ENCODE data around the gene ITPRIPL2. TPM values are rescaled to one million over a fixed set of nuclear protein-coding genes. Genes with fewer than 3 reads are reported as not detected.

Gene ITPRIPL2
- total and polyA plus RNA-seq, 2 of the 13 experiments (the other 11 are each of a cell fraction or from before 2014, with no cell fraction given) = 5.9 to 12.6 TPM

DNA sequence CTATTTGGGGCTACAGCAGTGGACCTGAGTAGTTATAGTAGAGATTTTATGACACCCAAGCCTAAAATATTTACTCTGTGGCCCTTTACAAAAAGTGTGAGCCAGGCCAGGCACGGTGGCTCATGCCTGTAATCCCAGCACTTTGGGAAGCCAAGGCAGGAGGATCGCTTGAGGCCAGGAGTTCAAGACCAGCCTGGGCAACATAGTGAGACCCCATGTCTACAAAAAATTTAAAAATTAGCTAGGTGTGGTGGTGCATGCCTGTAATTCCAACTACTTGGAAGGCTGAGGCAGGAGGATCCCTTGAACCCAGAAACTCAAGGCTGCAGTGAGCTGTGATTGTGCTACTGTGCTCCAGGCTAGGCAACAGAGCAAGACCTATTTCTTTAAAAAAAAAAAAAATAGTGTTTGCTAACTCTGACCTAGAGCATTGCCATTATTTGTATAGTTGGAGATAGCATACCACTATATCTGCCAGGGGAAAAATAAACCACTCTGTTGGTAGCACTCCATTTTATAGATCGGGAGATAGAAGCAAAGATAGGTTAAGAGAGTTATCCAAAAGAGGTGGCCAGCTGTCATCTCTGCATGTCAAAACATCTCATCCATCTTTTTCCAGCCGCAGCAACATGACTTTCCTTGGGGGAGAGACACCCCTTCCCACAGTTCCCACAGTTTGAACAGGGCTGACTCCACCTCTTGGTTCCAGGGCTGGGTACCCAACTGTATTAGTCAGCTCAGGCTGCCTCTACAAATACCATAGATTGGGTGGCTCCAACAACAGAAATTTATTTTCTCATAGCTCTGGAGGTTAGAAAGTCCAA lies 3.0 kb upstream of the ITPRIPL2 start (continued):
- TF ChIP-seq, protein P1, sequence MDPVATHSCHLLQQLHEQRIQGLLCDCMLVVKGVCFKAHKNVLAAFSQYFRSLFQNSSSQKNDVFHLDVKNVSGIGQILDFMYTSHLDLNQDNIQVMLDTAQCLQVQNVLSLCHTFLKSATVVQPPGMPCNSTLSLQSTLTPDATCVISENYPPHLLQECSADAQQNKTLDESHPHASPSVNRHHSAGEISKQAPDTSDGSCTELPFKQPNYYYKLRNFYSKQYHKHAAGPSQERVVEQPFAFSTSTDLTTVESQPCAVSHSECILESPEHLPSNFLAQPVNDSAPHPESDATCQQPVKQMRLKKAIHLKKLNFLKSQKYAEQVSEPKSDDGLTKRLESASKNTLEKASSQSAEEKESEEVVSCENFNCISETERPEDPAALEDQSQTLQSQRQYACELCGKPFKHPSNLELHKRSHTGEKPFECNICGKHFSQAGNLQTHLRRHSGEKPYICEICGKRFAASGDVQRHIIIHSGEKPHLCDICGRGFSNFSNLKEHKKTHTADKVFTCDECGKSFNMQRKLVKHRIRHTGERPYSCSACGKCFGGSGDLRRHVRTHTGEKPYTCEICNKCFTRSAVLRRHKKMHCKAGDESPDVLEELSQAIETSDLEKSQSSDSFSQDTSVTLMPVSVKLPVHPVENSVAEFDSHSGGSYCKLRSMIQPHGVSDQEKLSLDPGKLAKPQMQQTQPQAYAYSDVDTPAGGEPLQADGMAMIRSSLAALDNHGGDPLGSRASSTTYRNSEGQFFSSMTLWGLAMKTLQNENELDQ (CRISPR knock-in tag; IDR thresholded peaks at IDR 0.05; ENCODE audit: borderline replicate concordance) = no peak
- TF ChIP-seq, protein P2, sequence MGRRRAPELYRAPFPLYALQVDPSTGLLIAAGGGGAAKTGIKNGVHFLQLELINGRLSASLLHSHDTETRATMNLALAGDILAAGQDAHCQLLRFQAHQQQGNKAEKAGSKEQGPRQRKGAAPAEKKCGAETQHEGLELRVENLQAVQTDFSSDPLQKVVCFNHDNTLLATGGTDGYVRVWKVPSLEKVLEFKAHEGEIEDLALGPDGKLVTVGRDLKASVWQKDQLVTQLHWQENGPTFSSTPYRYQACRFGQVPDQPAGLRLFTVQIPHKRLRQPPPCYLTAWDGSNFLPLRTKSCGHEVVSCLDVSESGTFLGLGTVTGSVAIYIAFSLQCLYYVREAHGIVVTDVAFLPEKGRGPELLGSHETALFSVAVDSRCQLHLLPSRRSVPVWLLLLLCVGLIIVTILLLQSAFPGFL (CRISPR knock-in tag; IDR thresholded peaks at IDR 0.05) = no peak
- TF ChIP-seq, protein P3, sequence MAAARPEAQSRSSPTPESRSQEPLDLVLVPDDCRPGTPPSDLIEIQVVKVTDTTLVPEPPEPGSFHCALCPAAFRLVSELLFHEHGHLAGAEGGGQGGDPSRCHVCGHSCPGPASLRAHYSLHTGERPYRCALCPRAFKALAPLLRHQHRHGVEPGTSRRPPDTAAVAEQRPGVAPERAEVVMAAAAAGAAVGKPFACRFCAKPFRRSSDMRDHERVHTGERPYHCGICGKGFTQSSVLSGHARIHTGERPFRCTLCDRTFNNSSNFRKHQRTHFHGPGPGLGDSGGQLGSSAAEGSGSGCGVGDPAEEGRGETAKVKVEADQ (CRISPR knock-in tag; IDR thresholded peaks at IDR 0.05; ENCODE audit: borderline replicate concordance) = no peak
- TF ChIP-seq KLF15 (CRISPR knock-in tag; IDR thresholded peaks at IDR 0.05; ENCODE audit: borderline replicate concordance) (no peak), KDM5B (CRISPR knock-in tag; IDR thresholded peaks at IDR 0.05; ENCODE audit: borderline replicate concordance) (no peak), ZKSCAN8 (CRISPR knock-in tag; IDR thresholded peaks at IDR 0.05; ENCODE audit: borderline replicate concordance) (peak; percentile 35; the same call in 1 of the 2 replicates), DNMT1 (CRISPR knock-in tag; IDR thresholded peaks at IDR 0.05) (no peak), ZNF207 (IDR thresholded peaks at IDR 0.05; ENCODE audit: borderline replicate concordance) (no peak), ZNF766 (CRISPR knock-in tag; IDR thresholded peaks at IDR 0.05; ENCODE audit: borderline replicate concordance) (no peak), ZNF629 (CRISPR knock-in tag; conservative IDR thresholded peaks at IDR 0.05) (no peak), SMAD1 (CRISPR knock-in tag; IDR thresholded peaks at IDR 0.05; ENCODE audit: borderline replicate concordance, low read depth) (no peak), ZNF572 (CRISPR knock-in tag; IDR thresholded peaks at IDR 0.05) (no peak)
- TF ChIP-seq, protein P4, sequence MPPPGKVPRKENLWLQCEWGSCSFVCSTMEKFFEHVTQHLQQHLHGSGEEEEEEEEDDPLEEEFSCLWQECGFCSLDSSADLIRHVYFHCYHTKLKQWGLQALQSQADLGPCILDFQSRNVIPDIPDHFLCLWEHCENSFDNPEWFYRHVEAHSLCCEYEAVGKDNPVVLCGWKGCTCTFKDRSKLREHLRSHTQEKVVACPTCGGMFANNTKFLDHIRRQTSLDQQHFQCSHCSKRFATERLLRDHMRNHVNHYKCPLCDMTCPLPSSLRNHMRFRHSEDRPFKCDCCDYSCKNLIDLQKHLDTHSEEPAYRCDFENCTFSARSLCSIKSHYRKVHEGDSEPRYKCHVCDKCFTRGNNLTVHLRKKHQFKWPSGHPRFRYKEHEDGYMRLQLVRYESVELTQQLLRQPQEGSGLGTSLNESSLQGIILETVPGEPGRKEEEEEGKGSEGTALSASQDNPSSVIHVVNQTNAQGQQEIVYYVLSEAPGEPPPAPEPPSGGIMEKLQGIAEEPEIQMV (CRISPR knock-in tag; IDR thresholded peaks at IDR 0.05; ENCODE audit: low read depth) = no peak
- TF ChIP-seq, protein P5, sequence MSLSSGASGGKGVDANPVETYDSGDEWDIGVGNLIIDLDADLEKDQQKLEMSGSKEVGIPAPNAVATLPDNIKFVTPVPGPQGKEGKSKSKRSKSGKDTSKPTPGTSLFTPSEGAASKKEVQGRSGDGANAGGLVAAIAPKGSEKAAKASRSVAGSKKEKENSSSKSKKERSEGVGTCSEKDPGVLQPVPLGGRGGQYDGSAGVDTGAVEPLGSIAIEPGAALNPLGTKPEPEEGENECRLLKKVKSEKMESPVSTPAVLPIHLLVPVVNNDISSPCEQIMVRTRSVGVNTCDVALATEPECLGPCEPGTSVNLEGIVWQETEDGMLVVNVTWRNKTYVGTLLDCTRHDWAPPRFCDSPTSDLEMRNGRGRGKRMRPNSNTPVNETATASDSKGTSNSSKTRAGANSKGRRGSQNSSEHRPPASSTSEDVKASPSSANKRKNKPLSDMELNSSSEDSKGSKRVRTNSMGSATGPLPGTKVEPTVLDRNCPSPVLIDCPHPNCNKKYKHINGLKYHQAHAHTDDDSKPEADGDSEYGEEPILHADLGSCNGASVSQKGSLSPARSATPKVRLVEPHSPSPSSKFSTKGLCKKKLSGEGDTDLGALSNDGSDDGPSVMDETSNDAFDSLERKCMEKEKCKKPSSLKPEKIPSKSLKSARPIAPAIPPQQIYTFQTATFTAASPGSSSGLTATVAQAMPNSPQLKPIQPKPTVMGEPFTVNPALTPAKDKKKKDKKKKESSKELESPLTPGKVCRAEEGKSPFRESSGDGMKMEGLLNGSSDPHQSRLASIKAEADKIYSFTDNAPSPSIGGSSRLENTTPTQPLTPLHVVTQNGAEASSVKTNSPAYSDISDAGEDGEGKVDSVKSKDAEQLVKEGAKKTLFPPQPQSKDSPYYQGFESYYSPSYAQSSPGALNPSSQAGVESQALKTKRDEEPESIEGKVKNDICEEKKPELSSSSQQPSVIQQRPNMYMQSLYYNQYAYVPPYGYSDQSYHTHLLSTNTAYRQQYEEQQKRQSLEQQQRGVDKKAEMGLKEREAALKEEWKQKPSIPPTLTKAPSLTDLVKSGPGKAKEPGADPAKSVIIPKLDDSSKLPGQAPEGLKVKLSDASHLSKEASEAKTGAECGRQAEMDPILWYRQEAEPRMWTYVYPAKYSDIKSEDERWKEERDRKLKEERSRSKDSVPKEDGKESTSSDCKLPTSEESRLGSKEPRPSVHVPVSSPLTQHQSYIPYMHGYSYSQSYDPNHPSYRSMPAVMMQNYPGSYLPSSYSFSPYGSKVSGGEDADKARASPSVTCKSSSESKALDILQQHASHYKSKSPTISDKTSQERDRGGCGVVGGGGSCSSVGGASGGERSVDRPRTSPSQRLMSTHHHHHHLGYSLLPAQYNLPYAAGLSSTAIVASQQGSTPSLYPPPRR (CRISPR knock-in tag; IDR thresholded peaks at IDR 0.05; ENCODE audit: borderline replicate concordance) = peak; percentile 33; the same call in 1 of the 2 replicates
- TF ChIP-seq, protein P6, sequence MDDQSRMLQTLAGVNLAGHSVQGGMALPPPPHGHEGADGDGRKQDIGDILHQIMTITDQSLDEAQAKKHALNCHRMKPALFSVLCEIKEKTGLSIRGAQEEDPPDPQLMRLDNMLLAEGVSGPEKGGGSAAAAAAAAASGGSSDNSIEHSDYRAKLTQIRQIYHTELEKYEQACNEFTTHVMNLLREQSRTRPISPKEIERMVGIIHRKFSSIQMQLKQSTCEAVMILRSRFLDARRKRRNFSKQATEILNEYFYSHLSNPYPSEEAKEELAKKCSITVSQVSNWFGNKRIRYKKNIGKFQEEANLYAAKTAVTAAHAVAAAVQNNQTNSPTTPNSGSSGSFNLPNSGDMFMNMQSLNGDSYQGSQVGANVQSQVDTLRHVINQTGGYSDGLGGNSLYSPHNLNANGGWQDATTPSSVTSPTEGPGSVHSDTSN (CRISPR knock-in tag; IDR thresholded peaks at IDR 0.05; ENCODE audit: borderline replicate concordance) = no peak

Data from HepG2 (cell line).